H9 (cell line): ENCODE measurements around the gene FBLN2. TPM values are rescaled to one million over a fixed set of nuclear protein-coding genes. Genes with fewer than 3 reads are reported as not detected.

ENCODE experiments used
- DNase-seq: peaks from one replicate; pipeline ENCODE4 v3.0.0-alpha.2; 2017
- H2AFZ ChIP-seq: one replicate; pipeline ENCODE4 v1.6.1; 2013; ENCODE audit warnings: mild to moderate bottlenecking, low read length, control low read depth, moderate library complexity
- H2AK5ac ChIP-seq: 2 replicates; pipeline ENCODE4 v1.6.1; 2013; ENCODE audit warnings: low read length, control low read depth, mixed read lengths; ENCODE audit not compliant: insufficient read length
- H2BK120ac ChIP-seq: one replicate; pipeline ENCODE4 v1.6.1; 2013; ENCODE audit warnings: low read depth, mild to moderate bottlenecking, low read length, control low read depth, inconsistent platforms; ENCODE audit not compliant: poor library complexity, severe bottlenecking
- H2BK12ac ChIP-seq: 2 replicates; pipeline ENCODE4 v1.6.1; 2013; ENCODE audit warnings: low read length, control low read depth, mixed read lengths, low read depth; ENCODE audit not compliant: insufficient read length
- H2BK15ac ChIP-seq: 2 replicates; pipeline ENCODE4 v1.6.1; 2013; ENCODE audit warnings: low read depth, low read length, control low read depth
- H2BK20ac ChIP-seq: one replicate; pipeline ENCODE4 v1.6.1; 2013; ENCODE audit warnings: low read depth, mild to moderate bottlenecking, low read length, control low read depth, inconsistent platforms; ENCODE audit not compliant: poor library complexity, severe bottlenecking
- H2BK5ac ChIP-seq: 2 replicates; pipeline ENCODE4 v1.6.1; 2013; ENCODE audit warnings: low read length, control low read depth, mixed read lengths; ENCODE audit not compliant: insufficient read length
- H3K14ac ChIP-seq: 2 replicates; pipeline ENCODE4 v1.6.1; 2013; ENCODE audit warnings: low read length, control low read depth; ENCODE audit not compliant: insufficient read depth
- H3K18ac ChIP-seq: 2 replicates; pipeline ENCODE4 v1.6.1; 2013; ENCODE audit warnings: low read depth, mild to moderate bottlenecking, mixed read lengths, low read length, control low read depth; ENCODE audit not compliant: insufficient read length
- H3K23ac ChIP-seq: 2 replicates; pipeline ENCODE4 v1.6.1; 2013; ENCODE audit warnings: low read length, control low read depth, mixed read lengths, low read depth; ENCODE audit not compliant: insufficient read length
- H3K23me2 ChIP-seq: 2 replicates; pipeline ENCODE4 v1.6.1; 2013; ENCODE audit warnings: low read depth, mild to moderate bottlenecking, mixed read lengths, low read length, control low read depth; ENCODE audit not compliant: insufficient read length, poor library complexity, severe bottlenecking
- H3K27ac ChIP-seq: 2 replicates; pipeline ENCODE4 v1.5.1; 2013; ENCODE audit warnings: low read length, control low read depth, mixed read lengths, low read depth; ENCODE audit not compliant: insufficient read length
- H3K27me3 ChIP-seq: 2 replicates; pipeline ENCODE4 v1.6.1; 2013; ENCODE audit warnings: low read length, control low read depth, inconsistent platforms; ENCODE audit not compliant: insufficient read depth
- H3K4ac ChIP-seq: 2 replicates; pipeline ENCODE4 v1.6.1; 2013; ENCODE audit warnings: low read depth, mild to moderate bottlenecking, control low read depth, inconsistent platforms, low read length, moderate library complexity
- H3K4me1 ChIP-seq: 2 replicates; pipeline ENCODE4 v1.6.1; 2013; ENCODE audit warnings: low read length, control low read depth, inconsistent platforms; ENCODE audit not compliant: insufficient read depth
- H3K4me2 ChIP-seq: 2 replicates; pipeline ENCODE4 v1.6.1; 2013; ENCODE audit warnings: low read length, control low read depth, mixed read lengths; ENCODE audit not compliant: insufficient read length, insufficient read depth
- H3K56ac ChIP-seq: 2 replicates; pipeline ENCODE4 v1.6.1; 2013; ENCODE audit warnings: low read depth, mild to moderate bottlenecking, mixed read lengths, low read length, control low read depth; ENCODE audit not compliant: insufficient read length
- H3K79me1 ChIP-seq: 2 replicates; pipeline ENCODE4 v1.6.1; 2013; ENCODE audit warnings: low read depth, mild to moderate bottlenecking, moderate library complexity, low read length, control low read depth, inconsistent platforms; ENCODE audit not compliant: insufficient read depth, poor library complexity, severe bottlenecking
- H3K79me2 ChIP-seq: 2 replicates; pipeline ENCODE4 v1.6.1; 2013; ENCODE audit warnings: low read length, control low read depth, inconsistent platforms; ENCODE audit not compliant: insufficient read depth
- H3K9ac ChIP-seq: 2 replicates; pipeline ENCODE4 v1.6.1; 2013; ENCODE audit warnings: low read length, control low read depth, mixed read lengths; ENCODE audit not compliant: insufficient read length; ENCODE audit errors: extremely low read depth
- H3K9me3 ChIP-seq: one replicate; pipeline ENCODE4 v1.6.1; 2013; ENCODE audit warnings: low read depth, low read length, inconsistent platforms; ENCODE audit not compliant: control insufficient read depth
- H3T11ph ChIP-seq: one replicate; pipeline ENCODE4 v1.6.1; 2013; ENCODE audit warnings: mild to moderate bottlenecking, low read length, control low read depth, inconsistent platforms
- H4K20me1 ChIP-seq: one replicate; pipeline ENCODE4 v1.6.1; 2013; ENCODE audit not compliant: control insufficient read depth, insufficient read length, insufficient read depth
- H4K5ac ChIP-seq: 2 replicates; pipeline ENCODE4 v1.6.1; 2013; ENCODE audit warnings: low read depth, mild to moderate bottlenecking, mixed read lengths, low read length, control low read depth; ENCODE audit not compliant: insufficient read length
- H4K8ac ChIP-seq: replicated peaks from 2 replicates; pipeline ENCODE4 v1.6.1; 2013; ENCODE audit warnings: low read length, control low read depth, mixed read lengths, low read depth; ENCODE audit not compliant: insufficient read length
- H4K91ac ChIP-seq: 2 replicates; pipeline ENCODE4 v1.6.1; 2013; ENCODE audit warnings: low read depth, mild to moderate bottlenecking, moderate library complexity, mixed read lengths, low read length, control low read depth; ENCODE audit not compliant: insufficient read length
- H3K27ac Mint-ChIP-seq, 3 experiments: 2 replicates in 2 of 3; 3 replicates in 1 of 3; pipeline ENCODE4 v1.8.0; 2020 to 2021; ENCODE audit warnings: mixed read lengths in 3 of 3, mild to moderate bottlenecking in 1 of 3, moderate library complexity in 1 of 3
- H3K27me3 Mint-ChIP-seq: 2 replicates; pipeline ENCODE4 v1.8.0; 2021; ENCODE audit warnings: low read depth, mild to moderate bottlenecking, moderate library complexity, mixed read lengths
- H3K36me3 Mint-ChIP-seq, 3 experiments: 2 replicates in 2 of 3; 3 replicates in 1 of 3; pipeline ENCODE4 v1.8.0; 2020 to 2021; ENCODE audit warnings: low read depth in 3 of 3, mixed read lengths in 3 of 3; ENCODE audit not compliant: insufficient read depth in 1 of 3
- H3K4me1 Mint-ChIP-seq, 2 experiments: 2 replicates each; pipeline ENCODE4 v1.8.0; 2020; ENCODE audit warnings: mixed read lengths in 2 of 2
- H3K4me3 Mint-ChIP-seq, 2 experiments: 2 replicates in 1 of 2; 3 replicates in 1 of 2; pipeline ENCODE4 v1.8.0; 2020 to 2021; ENCODE audit warnings: mild to moderate bottlenecking in 2 of 2, mixed read lengths in 2 of 2, moderate library complexity in 1 of 2
- H3K9me3 Mint-ChIP-seq, 2 experiments: 2 replicates in 1 of 2; 3 replicates in 1 of 2; pipeline ENCODE4 v1.8.0; 2020; ENCODE audit warnings: mild to moderate bottlenecking in 2 of 2, mixed read lengths in 2 of 2, moderate library complexity in 1 of 2
- CTCF ChIP-seq: fragments of 200-600 bp; sonication (generic); conservative IDR thresholded peaks from 3 replicates; pipeline ENCODE4 v1.8.0; 2021; ENCODE audit warnings: antibody characterized with exemption, mild to moderate bottlenecking
- WGBS: extraction: QIAGEN DNeasy Blood & Tissue Kit; methylation state at CpG from one replicate; pipeline ENCODE4 v1.1.7; 2013; ENCODE audit warnings: missing lambda C conversion rate, low lambda C conversion rate, mixed read lengths; ENCODE audit not compliant: insufficient read length; ENCODE audit errors: extremely low coverage; 5-methylcytosine and 5-hydroxymethylcytosine counted together
- total RNA-seq: library from RNA; stranded (reverse); gene quantifications from 2 replicates; pipeline ENCODE4 v1.2.1, GENCODE V29; 2021

FBLN2 gene
- total RNA-seq, 1 experiment from 2014 or later: 11.8 TPM

- Histone ChIP-seq H2BK15ac (no peak overlapping the region), H2BK20ac (no peak overlapping the region), H2AFZ (no peak overlapping the region), H4K20me1 (no peaks in the 10 kb centered on the region), H3K27me3 (no peaks in the 10 kb centered on the region), H3K56ac (no peak overlapping the region), H3K9me3 (no peaks in the 10 kb centered on the region), H4K8ac (no peak overlapping the region), H3T11ph (no peak overlapping the region), H2BK5ac (no peak overlapping the region), H3K9ac (no peak overlapping the region), H2BK120ac (no peak overlapping the region), H3K4me2 (no peak overlapping the region), H2BK12ac (no peak overlapping the region), H3K4ac (no peak overlapping the region), H4K91ac (no peak overlapping the region), H4K5ac (no peak overlapping the region), H3K23ac (no peak overlapping the region), H3K4me1 (no peaks in the 10 kb centered on the region), H3K18ac (no peak overlapping the region), H2AK5ac (no peak overlapping the region), H3K79me2 (no peaks in the 10 kb centered on the region), H3K79me1 (no peaks in the 10 kb centered on the region), H3K27ac (no peak overlapping the region), H3K23me2 (no peaks in the 10 kb centered on the region), H3K14ac (no peak overlapping the region)
- Mint-ChIP-seq H3K4me1 (peaks cover 19% of the 10 kb centered on the region in 2 experiments), H3K27ac (peak overlapping the region in 2 of 3 experiments; percentile 23 to 28; a peak in 2 of 7 replicates), H3K27me3 (peaks cover 10% of the 10 kb centered on the region), H3K9me3 (no peaks in the 10 kb centered on the region), H3K4me3 (no peak overlapping the region), H3K36me3 (no peaks in the 10 kb centered on the region)
- no peak for DNase-seq
- TF ChIP-seq CTCF: no peak
- no CpG with 5 or more reads among the region's 12 CpGs for WGBS
These were observed 11.0 kb downstream of the FBLN2 start for GRCh38 chr3:13559764-13560525.
